Measurements from ENCODE around the gene BTAF1.

- TF ChIP-seq CTCF (IDR thresholded peaks at IDR 0.05; ENCODE audit: low read length) (no peak), EZH2phosphoT487 (IDR thresholded peaks at IDR 0.05; ENCODE audit: low read length) (no peak), EZH2 (optimal IDR thresholded peaks at IDR 0.05; ENCODE audit: low read depth, low read length) (no peak)
Measured at GRCh38 chr10:91978585-91978984, 55.0 kb downstream of the BTAF1 start.

Data from MM.1S (cell line).